Measurements from ENCODE around the gene ANKRD34C.

Gene ANKRD34C

GRCh38 chr15:79308874-79309273, 26.4 kb downstream of the ANKRD34C start:
- Histone ChIP-seq H3K4me3 (replicated peaks; ENCODE audit: insufficient read depth, low read length) (no peak overlapping the region), H3K27me3 (ENCODE audit: insufficient read depth, poor library complexity, severe bottlenecking) (peaks cover 11% of the 10 kb centered on the region), H3K27ac (replicated peaks) (no peak overlapping the region)
- TF ChIP-seq CTCF (IDR thresholded peaks at IDR 0.05; ENCODE audit: insufficient read depth, low read length) (no peak), GABPA (IDR thresholded peaks at IDR 0.05; ENCODE audit: low read depth) (no peak), POLR2AphosphoS5 (IDR thresholded peaks at IDR 0.05; ENCODE audit: low read depth) (no peak), SPI1 (IDR thresholded peaks at IDR 0.05; ENCODE audit: borderline replicate concordance, low read depth) (no peak), REST (IDR thresholded peaks at IDR 0.05; ENCODE audit: insufficient replicate concordance, low read depth) (no peak)
- peak in 1 of 2 experiments; percentile 11 for DNase-seq (ENCODE audit: low read depth in 1 of 2, low spot score in 1 of 2)

- no peak for TF ChIP-seq CTCF (IDR thresholded peaks at IDR 0.05; ENCODE audit: insufficient read depth, low read length)
- no peak for TF ChIP-seq GABPA (IDR thresholded peaks at IDR 0.05; ENCODE audit: low read depth)
- TF ChIP-seq POLR2AphosphoS5 (IDR thresholded peaks at IDR 0.05; ENCODE audit: low read depth) = no peak
- TF ChIP-seq SPI1 (IDR thresholded peaks at IDR 0.05; ENCODE audit: borderline replicate concordance, low read depth) = no peak
- TF ChIP-seq REST (IDR thresholded peaks at IDR 0.05; ENCODE audit: insufficient replicate concordance, low read depth) = no peak
- Histone ChIP-seq H3K27me3 (ENCODE audit: insufficient read depth, poor library complexity, severe bottlenecking) (peaks cover 1% of the 10 kb centered on the region), H3K4me3 (replicated peaks; ENCODE audit: insufficient read depth, low read length) (peak overlapping the region; percentile 89), H3K27ac (replicated peaks) (no peak overlapping the region)
- DNase-seq (ENCODE audit: low read depth in 1 of 2, low spot score in 1 of 2) = peak in 1 of 2 experiments; percentile 18
These were observed 28.1 kb downstream of the ANKRD34C start for GRCh38 chr15:79310612-79310984.

- Histone ChIP-seq H3K4me3 (replicated peaks; ENCODE audit: insufficient read depth, low read length) (peak within 1 kb of the TSS; percentile 89), H3K27ac (replicated peaks) (peak within 1 kb of the TSS; percentile 66), H3K27me3 (ENCODE audit: insufficient read depth, poor library complexity, severe bottlenecking) (no peaks in the 10 kb centered on the region)
- TF ChIP-seq GABPA (IDR thresholded peaks at IDR 0.05; ENCODE audit: low read depth) (peak; percentile 46; the same call in 1 of the 2 replicates), SPI1 (IDR thresholded peaks at IDR 0.05; ENCODE audit: borderline replicate concordance, low read depth) (peak; percentile 67; the same call in 1 of the 2 replicates), REST (IDR thresholded peaks at IDR 0.05; ENCODE audit: insufficient replicate concordance, low read depth) (no peak), CTCF (IDR thresholded peaks at IDR 0.05; ENCODE audit: insufficient read depth, low read length) (no peak), POLR2AphosphoS5 (IDR thresholded peaks at IDR 0.05; ENCODE audit: low read depth) (peak; percentile 59)
- DNase-seq (ENCODE audit: low read depth in 1 of 2, low spot score in 1 of 2) = peak; percentile 82 to 83
These were observed 28.7 kb downstream of the ANKRD34C start, which contains the start of gene TMED3 for GRCh38 chr15:79310985-79311900. Gene TMED3 (plus strand): TSS chr15:79311112. CDS start chr15:79311250, 138 bp downstream.
